ENCODE data around the gene GRIA3.

DNA sequence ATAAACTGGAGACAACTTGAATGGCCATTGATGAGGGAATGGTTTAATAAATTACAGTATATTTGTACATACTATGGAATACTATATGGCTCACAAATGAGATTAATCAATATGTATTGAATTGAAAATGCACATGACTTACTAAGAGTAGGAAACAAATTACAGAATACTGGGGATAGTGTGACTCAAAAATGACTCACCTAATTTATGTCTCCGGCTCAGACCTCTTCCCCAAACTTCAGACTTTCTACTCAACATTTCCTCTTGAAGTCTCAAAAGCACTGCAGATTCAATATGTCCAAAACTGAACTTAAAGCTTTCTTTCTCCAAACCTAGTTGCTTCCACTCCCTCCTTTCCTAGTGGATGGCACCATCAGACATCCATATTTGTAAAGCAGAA lies 28.8 kb upstream of the GRIA3 start:
- TF ChIP-seq POLR2A (IDR thresholded peaks at IDR 0.05; ENCODE audit: low read length) (no peak), GATA1 (IDR thresholded peaks at IDR 0.05; ENCODE audit: low read depth, low read length) (no peak)
